Fibroblast of skin of left quadriceps (primary cell): ENCODE results near the gene WDR37.
"Not testable (repeated sequence)": the region's sequence is repeated elsewhere in the genome, so short reads cannot be mapped to it uniquely, and the experiment has no call there.

Experiments used
- DNase-seq, 2 experiments: peaks; one replicate each; pipeline ENCODE4 v3.0.0-alpha.2; 2013; ENCODE audit warnings: low read depth in 2 of 2

The WDR37 gene

GRCh38 chr10:1107679-1108078 is 51.5 kb downstream of the WDR37 start:
- no peak for DNase-seq

GRCh38 chr10:1109795-1110673 is 53.8 kb downstream of the WDR37 start:
- DNase-seq: peak; percentile 78 to 79

- DNase-seq: no peak
Measured at GRCh38 chr10:1110674-1111119, 54.5 kb downstream of the WDR37 start.

GRCh38 chr10:1114315-1114714 is 58.1 kb downstream of the WDR37 start:
- no peak for DNase-seq

GRCh38 chr10:1114719-1115606 is 58.8 kb downstream of the WDR37 start:
- no peak for DNase-seq

- DNase-seq: no peak
Measured at GRCh38 chr10:1115607-1115955, 59.4 kb downstream of the WDR37 start.

GRCh38 chr10:1116051-1116450 is 59.9 kb downstream of the WDR37 start:
- no peak for DNase-seq

- no peak for DNase-seq
Measured at GRCh38 chr10:1116696-1117280, 60.6 kb downstream of the WDR37 start.

GRCh38 chr10:1117651-1118050 is 61.5 kb downstream of the WDR37 start:
- no peak for DNase-seq

- not testable (repeated sequence) for DNase-seq
Measured at GRCh38 chr10:1118318-1118717, 62.1 kb downstream of the WDR37 start.

- DNase-seq: no peak
Measured at GRCh38 chr10:1119027-1119426, 62.8 kb downstream of the WDR37 start.

- no peak for DNase-seq
Measured at GRCh38 chr10:1119501-1119900, 63.3 kb downstream of the WDR37 start.

GRCh38 chr10:1120306-1120705 is 64.1 kb downstream of the WDR37 start:
- no peak for DNase-seq

GRCh38 chr10:1120801-1121211 is 64.6 kb downstream of the WDR37 start:
- no peak for DNase-seq

- no peak for DNase-seq
Measured at GRCh38 chr10:1121271-1121970, 65.2 kb downstream of the WDR37 start.

GRCh38 chr10:1122349-1122748 is 66.2 kb downstream of the WDR37 start:
- no peak for DNase-seq

GRCh38 chr10:1123198-1123597 is 67.0 kb downstream of the WDR37 start:
- no peak for DNase-seq

- no peak for DNase-seq
Measured at GRCh38 chr10:1123972-1124371, 67.8 kb downstream of the WDR37 start.

- DNase-seq: no peak
Measured at GRCh38 chr10:1124796-1125195, 68.6 kb downstream of the WDR37 start.

GRCh38 chr10:1126461-1126860 is 70.3 kb downstream of the WDR37 start:
- no peak for DNase-seq

- DNase-seq: no peak
Measured at GRCh38 chr10:1127629-1128028, 71.4 kb downstream of the WDR37 start.

GRCh38 chr10:1128115-1128514 is 71.9 kb downstream of the WDR37 start:
- DNase-seq: no peak
